Measurements from ENCODE around the gene RAPGEF3.
A peak's percentile ranks its signal among the peaks of the same experiment; 100 is the strongest.

RAPGEF3 gene

GRCh38 chr12:47772094-47772660 lies 13.5 kb upstream of the RAPGEF3 start:
- no peak overlapping the region for H3K27ac ChIP-seq (ENCODE audit: low read depth, low read length)
- H3K9ac ChIP-seq (ENCODE audit: low read length in 5 of 5), result peak overlapping the region in 2 of 5 donors; percentile 56 to 78
- peaks cover 9 to 55% (median 50%) of the 10 kb centered on the region in 5 donors for H3K4me1 ChIP-seq (ENCODE audit: control insufficient read depth in 5 of 5, insufficient read depth in 5 of 5, low read length in 5 of 5)
- H3K9me3 ChIP-seq (ENCODE audit: control insufficient read depth in 5 of 5, low read length in 5 of 5), result no peaks in the 10 kb centered on the region
- H3K4me3 ChIP-seq (ENCODE audit: low read depth in 1 of 5, low read length in 5 of 5), result peak overlapping the region in 2 of 5 donors; percentile 65 to 67
- no peaks in the 10 kb centered on the region for H3K36me3 ChIP-seq (ENCODE audit: control insufficient read depth in 5 of 5, insufficient read depth in 5 of 5, low read length in 5 of 5)
- no peaks in the 10 kb centered on the region for H3K27me3 ChIP-seq (ENCODE audit: control insufficient read depth in 5 of 5, insufficient read depth in 4 of 5, low read length in 5 of 5)

- Histone ChIP-seq H3K9ac (ENCODE audit: low read length in 5 of 5) (no peak overlapping the region), H3K9me3 (ENCODE audit: control insufficient read depth in 5 of 5, low read length in 5 of 5) (no peaks in the 10 kb centered on the region), H3K4me3 (ENCODE audit: low read depth in 1 of 5, low read length in 5 of 5) (no peak overlapping the region), H3K36me3 (ENCODE audit: control insufficient read depth in 5 of 5, insufficient read depth in 5 of 5, low read length in 5 of 5) (no peaks in the 10 kb centered on the region), H3K4me1 (ENCODE audit: control insufficient read depth in 5 of 5, insufficient read depth in 5 of 5, low read length in 5 of 5) (peaks cover 2 to 46% (median 44%) of the 10 kb centered on the region in 5 donors), H3K27me3 (ENCODE audit: control insufficient read depth in 5 of 5, insufficient read depth in 4 of 5, low read length in 5 of 5) (no peaks in the 10 kb centered on the region), H3K27ac (ENCODE audit: low read depth, low read length) (no peak overlapping the region)
Observed at GRCh38 chr12:47771304-47771703, 12.6 kb upstream of the RAPGEF3 start.

DNA sequence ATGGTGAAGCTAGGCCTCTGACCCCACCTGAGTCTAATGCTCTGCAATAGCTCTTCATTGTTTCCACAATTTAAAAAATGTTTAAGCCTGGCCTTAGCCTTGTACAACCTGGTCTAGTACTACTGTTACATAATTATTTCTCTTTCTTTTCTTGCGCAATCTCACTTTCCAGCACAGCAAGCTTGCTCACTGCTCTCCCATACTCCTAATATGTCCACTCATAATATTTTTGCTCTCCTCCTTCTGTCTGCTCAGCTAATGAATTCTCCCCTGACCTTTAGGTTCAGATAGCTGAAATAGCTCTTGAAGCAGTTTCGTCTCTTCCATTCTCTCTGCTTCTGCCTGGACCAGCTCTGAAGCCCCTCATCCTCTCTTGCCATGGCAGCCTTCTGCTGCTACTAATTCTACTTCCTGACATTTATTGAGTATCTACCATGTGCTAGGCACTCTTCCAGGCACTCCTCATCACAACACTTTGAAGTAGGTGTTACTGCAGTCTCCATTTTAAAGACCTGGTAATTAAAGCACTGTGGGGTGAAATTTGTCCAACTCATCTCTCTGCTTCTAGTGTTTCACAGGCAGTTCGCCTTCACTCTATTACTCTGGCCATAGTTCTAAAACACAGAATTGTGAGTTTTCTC lies 11.5 kb upstream of the RAPGEF3 start:
- Histone ChIP-seq H3K36me3 (ENCODE audit: control insufficient read depth in 5 of 5, insufficient read depth in 5 of 5, low read length in 5 of 5) (no peaks in the 10 kb centered on the region), H3K4me1 (ENCODE audit: control insufficient read depth in 5 of 5, insufficient read depth in 5 of 5, low read length in 5 of 5) (peaks cover 0 to 46% (median 36%) of the 10 kb centered on the region in 5 donors), H3K4me3 (ENCODE audit: low read depth in 1 of 5, low read length in 5 of 5) (no peak overlapping the region), H3K27ac (ENCODE audit: low read depth, low read length) (no peak overlapping the region), H3K9ac (ENCODE audit: low read length in 5 of 5) (no peak overlapping the region), H3K27me3 (ENCODE audit: control insufficient read depth in 5 of 5, insufficient read depth in 4 of 5, low read length in 5 of 5) (no peaks in the 10 kb centered on the region), H3K9me3 (ENCODE audit: control insufficient read depth in 5 of 5, low read length in 5 of 5) (no peaks in the 10 kb centered on the region)

- H3K4me1 ChIP-seq (ENCODE audit: control insufficient read depth in 5 of 5, insufficient read depth in 5 of 5, low read length in 5 of 5), result peaks cover 0 to 39% (median 30%) of the 10 kb centered on the region in 5 donors
- H3K36me3 ChIP-seq (ENCODE audit: control insufficient read depth in 5 of 5, insufficient read depth in 5 of 5, low read length in 5 of 5), result no peaks in the 10 kb centered on the region
- no peak overlapping the region for H3K4me3 ChIP-seq (ENCODE audit: low read depth in 1 of 5, low read length in 5 of 5)
- no peaks in the 10 kb centered on the region for H3K27me3 ChIP-seq (ENCODE audit: control insufficient read depth in 5 of 5, insufficient read depth in 4 of 5, low read length in 5 of 5)
- no peak overlapping the region for H3K9ac ChIP-seq (ENCODE audit: low read length in 5 of 5)
- H3K27ac ChIP-seq (ENCODE audit: low read depth, low read length), result no peak overlapping the region
- H3K9me3 ChIP-seq (ENCODE audit: control insufficient read depth in 5 of 5, low read length in 5 of 5), result no peaks in the 10 kb centered on the region
Observed at GRCh38 chr12:47769234-47770085, 10.8 kb upstream of the RAPGEF3 start.

- Histone ChIP-seq H3K27me3 (ENCODE audit: control insufficient read depth in 5 of 5, insufficient read depth in 4 of 5, low read length in 5 of 5) (no peaks in the 10 kb centered on the region), H3K36me3 (ENCODE audit: control insufficient read depth in 5 of 5, insufficient read depth in 5 of 5, low read length in 5 of 5) (no peaks in the 10 kb centered on the region), H3K9ac (ENCODE audit: low read length in 5 of 5) (no peak overlapping the region), H3K4me1 (ENCODE audit: control insufficient read depth in 5 of 5, insufficient read depth in 5 of 5, low read length in 5 of 5) (peaks cover 0 to 35% (median 26%) of the 10 kb centered on the region in 5 donors), H3K27ac (ENCODE audit: low read depth, low read length) (no peak overlapping the region), H3K4me3 (ENCODE audit: low read depth in 1 of 5, low read length in 5 of 5) (no peak overlapping the region), H3K9me3 (ENCODE audit: control insufficient read depth in 5 of 5, low read length in 5 of 5) (no peaks in the 10 kb centered on the region)
Observed at GRCh38 chr12:47768323-47768811, 9.7 kb upstream of the RAPGEF3 start.

- Histone ChIP-seq H3K27ac (ENCODE audit: low read depth, low read length) (no peak overlapping the region), H3K27me3 (ENCODE audit: control insufficient read depth in 5 of 5, insufficient read depth in 4 of 5, low read length in 5 of 5) (no peaks in the 10 kb centered on the region), H3K4me1 (ENCODE audit: control insufficient read depth in 5 of 5, insufficient read depth in 5 of 5, low read length in 5 of 5) (peaks cover 0 to 33% (median 23%) of the 10 kb centered on the region in 5 donors), H3K4me3 (ENCODE audit: low read depth in 1 of 5, low read length in 5 of 5) (no peak overlapping the region), H3K9ac (ENCODE audit: low read length in 5 of 5) (no peak overlapping the region), H3K36me3 (ENCODE audit: control insufficient read depth in 5 of 5, insufficient read depth in 5 of 5, low read length in 5 of 5) (no peaks in the 10 kb centered on the region), H3K9me3 (ENCODE audit: control insufficient read depth in 5 of 5, low read length in 5 of 5) (no peaks in the 10 kb centered on the region)
Observed at GRCh38 chr12:47767216-47767724, 8.6 kb upstream of the RAPGEF3 start.

GRCh38 chr12:47766502-47767215 lies 8.0 kb upstream of the RAPGEF3 start:
- Histone ChIP-seq H3K4me3 (ENCODE audit: low read depth in 1 of 5, low read length in 5 of 5) (no peak overlapping the region), H3K27me3 (ENCODE audit: control insufficient read depth in 5 of 5, insufficient read depth in 4 of 5, low read length in 5 of 5) (no peaks in the 10 kb centered on the region), H3K9ac (ENCODE audit: low read length in 5 of 5) (no peak overlapping the region), H3K4me1 (ENCODE audit: control insufficient read depth in 5 of 5, insufficient read depth in 5 of 5, low read length in 5 of 5) (peaks cover 0 to 29% (median 21%) of the 10 kb centered on the region in 5 donors), H3K36me3 (ENCODE audit: control insufficient read depth in 5 of 5, insufficient read depth in 5 of 5, low read length in 5 of 5) (no peaks in the 10 kb centered on the region), H3K27ac (ENCODE audit: low read depth, low read length) (no peak overlapping the region), H3K9me3 (ENCODE audit: control insufficient read depth in 5 of 5, low read length in 5 of 5) (no peaks in the 10 kb centered on the region)

DNA sequence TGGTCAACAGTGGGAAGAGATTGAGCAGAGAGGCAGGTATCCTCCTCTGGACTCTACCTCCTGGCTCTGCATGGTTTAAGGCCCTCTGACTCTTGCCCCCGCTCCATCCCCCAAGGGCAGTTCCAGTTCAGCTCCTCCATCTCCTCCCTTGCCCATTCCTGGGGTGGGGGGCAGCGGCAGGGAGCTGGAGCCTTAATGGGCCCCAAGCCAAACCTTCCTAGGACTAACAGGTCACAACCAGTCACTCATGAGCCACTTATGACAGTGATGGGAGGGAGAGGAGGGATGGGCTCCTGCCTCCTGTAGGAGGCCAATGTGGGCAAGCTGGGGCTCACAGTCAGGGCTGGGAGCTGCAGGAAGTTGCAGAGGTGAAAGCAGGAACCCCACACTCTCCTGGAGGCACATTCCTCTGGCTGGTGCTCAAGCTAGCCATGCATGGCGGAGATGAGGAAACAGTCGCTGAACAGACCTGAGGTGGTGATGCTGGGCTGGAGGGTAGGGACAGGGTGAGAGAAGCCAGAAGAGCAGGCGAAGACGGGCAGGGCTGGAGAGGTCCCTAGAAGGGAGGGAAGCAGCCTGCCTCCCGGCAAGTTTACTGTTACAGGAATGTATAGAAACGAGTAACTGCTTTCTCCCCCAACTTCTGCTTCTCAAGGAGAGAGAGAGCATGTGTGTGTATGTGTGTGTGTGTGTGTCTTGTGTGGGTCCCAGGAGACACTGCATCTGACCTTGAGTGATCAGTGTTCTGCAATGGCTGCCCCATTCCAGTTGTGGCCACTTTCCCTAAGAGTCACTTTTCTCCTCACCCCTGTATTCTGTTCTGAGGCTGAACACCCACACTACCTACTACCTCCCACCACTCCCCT lies 5.0 kb upstream of the RAPGEF3 start:
- H3K9me3 ChIP-seq (ENCODE audit: control insufficient read depth in 5 of 5, low read length in 5 of 5), result no peaks in the 10 kb centered on the region
- H3K36me3 ChIP-seq (ENCODE audit: control insufficient read depth in 5 of 5, insufficient read depth in 5 of 5, low read length in 5 of 5), result no peaks in the 10 kb centered on the region
- no peak overlapping the region for H3K27ac ChIP-seq (ENCODE audit: low read depth, low read length)
- no peak overlapping the region for H3K4me3 ChIP-seq (ENCODE audit: low read depth in 1 of 5, low read length in 5 of 5)
- no peak overlapping the region for H3K9ac ChIP-seq (ENCODE audit: low read length in 5 of 5)
- H3K4me1 ChIP-seq (ENCODE audit: control insufficient read depth in 5 of 5, insufficient read depth in 5 of 5, low read length in 5 of 5), result peaks cover 0 to 34% (median 24%) of the 10 kb centered on the region in 5 donors
- H3K27me3 ChIP-seq (ENCODE audit: control insufficient read depth in 5 of 5, insufficient read depth in 4 of 5, low read length in 5 of 5), result no peaks in the 10 kb centered on the region
